GM21619 (cell line): ENCODE results near the gene METTL27.
"Not testable (repeated sequence)": the region's sequence is repeated elsewhere in the genome, so short reads cannot be mapped to it uniquely, and the experiment has no call there.

Experiments used
- ATAC-seq: cut with Tn5 transposase; IDR thresholded peaks from one replicate; pipeline ENCODE4 v1.9.1; 2021; ENCODE audit not compliant: unreplicated experiment

METTL27 gene

DNA sequence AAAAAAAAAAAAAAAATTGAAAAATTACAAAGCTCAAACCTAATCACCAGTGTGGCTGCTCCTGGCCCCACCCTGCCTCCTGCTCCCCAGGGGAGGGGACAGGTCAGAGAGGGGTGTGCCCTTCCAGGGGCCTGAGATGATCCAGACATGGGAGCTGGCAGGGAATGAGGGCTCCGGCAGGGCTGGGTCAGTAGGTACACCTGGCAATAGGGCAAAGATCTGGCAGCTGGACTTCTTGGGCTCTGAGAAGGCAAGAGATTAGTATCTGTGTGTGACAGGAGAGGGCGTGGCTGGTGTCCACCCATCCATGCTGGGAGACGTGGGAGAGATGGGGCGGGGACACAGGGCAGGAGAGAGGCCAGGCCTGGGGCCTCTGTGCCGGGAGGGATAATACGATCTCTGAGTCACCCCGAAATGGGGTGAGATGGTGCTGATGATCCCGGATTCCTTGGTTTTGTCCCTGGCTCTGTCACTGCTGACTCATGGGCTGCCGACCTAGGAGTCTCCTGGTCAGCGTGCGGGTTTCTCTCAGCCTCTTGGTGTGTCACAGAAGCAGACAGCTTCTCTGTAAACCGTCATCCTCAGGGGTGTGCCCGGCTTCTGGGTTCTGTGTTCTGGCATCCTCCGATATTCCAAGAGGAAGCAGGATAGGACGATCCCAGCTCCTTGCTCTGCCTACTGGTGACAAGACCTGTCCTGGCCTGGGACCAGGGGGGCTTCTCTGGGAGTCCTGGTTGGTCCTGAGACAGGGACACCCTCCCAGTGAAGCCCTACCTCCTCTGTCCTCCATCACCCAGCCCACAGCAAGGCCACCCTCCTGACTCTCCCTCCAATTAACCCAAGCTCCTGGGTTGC, 19.8 kb downstream of the METTL27 start:
- ATAC-seq, result no peak

- ATAC-seq, result not testable (repeated sequence)
Measured at GRCh38 chr7:73821597-73822285, 20.6 kb downstream of the METTL27 start.

DNA sequence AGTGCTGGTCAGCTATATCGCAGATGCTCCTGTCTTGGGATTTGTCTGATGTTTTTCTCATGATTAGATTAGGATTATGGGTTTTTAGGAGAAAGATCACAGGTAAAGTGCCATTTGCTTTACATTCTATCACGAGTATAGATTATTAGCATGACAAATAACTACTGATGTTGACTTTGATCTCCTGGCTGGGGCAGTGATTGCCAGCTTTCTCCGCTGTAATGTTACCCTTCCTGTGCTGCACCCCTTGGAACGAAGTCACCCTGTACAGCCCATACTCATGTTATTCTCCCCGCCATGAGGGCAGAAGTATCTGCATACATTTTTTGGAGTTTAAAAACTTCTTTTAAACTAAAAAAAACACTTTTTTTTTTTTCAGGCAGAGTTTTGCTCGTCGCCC, 22.3 kb downstream of the METTL27 start:
- no peak for ATAC-seq

DNA sequence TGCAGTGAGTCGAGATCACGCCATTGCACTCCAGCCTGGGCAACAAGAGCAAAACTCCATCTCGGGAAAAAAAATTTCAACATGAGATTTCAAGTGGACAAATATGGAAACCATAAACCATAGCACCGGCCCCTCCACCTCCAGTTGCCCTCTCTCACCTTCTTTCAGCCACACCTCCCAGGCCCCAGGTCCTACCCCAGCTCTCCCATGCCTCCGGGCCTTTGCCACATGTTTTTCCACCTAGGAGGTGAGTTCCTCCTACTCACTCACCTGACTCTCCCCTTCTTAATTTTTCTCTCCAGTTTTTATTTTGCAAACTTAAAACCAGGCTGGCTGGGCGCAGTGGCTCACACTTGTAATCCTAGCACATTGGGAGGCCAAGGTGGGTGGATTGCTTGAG, 25.2 kb downstream of the METTL27 start:
- ATAC-seq, result no peak

DNA sequence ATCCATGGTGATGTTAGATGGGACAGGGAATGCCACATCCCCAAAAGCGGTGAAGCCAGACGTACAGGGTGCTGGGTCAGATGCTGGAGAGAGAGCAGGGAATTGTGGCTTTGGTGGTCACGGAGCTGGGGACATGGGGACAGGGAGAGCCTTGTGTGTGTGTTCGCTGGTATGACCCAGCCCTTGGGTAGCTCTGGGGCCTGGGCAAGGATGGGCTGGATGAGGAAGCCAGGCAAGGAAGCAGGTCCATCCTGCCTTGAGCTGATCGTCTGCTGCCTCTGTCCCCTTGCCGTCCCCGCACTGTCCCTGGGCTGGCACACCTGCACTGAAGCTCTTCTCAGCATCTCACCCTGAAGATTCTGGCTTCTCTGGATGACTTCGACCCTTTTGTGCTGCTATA, 26.9 kb downstream of the METTL27 start:
- no peak for ATAC-seq

- no peak for ATAC-seq
Measured at GRCh38 chr7:73812996-73813395, 29.3 kb downstream of the METTL27 start.

DNA sequence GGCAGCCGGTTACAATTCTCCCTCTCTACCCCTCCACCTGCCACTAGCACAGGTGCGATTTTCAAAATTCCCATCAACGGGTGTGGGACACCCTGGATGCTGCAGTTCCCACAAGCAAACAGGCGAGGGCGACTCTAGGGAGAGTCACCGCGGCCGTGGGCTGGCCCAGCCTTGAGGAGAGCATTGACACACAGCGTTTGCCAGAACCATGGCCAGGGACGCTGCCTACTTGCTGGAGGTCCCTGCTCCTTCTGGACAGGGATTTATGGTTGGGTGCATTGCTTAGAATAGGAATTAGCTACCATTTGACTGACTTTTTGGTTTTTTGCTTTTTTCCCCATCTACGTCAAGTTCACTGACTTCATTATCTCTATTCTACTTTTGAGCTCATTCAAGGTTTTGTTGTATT, 30.6 kb downstream of the METTL27 start:
- ATAC-seq, result no peak

GRCh38 chr7:73810998-73811360, 31.3 kb downstream of the METTL27 start:
- ATAC-seq, result no peak

- ATAC-seq, result no peak
Measured at GRCh38 chr7:73809467-73809951, 32.8 kb downstream of the METTL27 start.

DNA sequence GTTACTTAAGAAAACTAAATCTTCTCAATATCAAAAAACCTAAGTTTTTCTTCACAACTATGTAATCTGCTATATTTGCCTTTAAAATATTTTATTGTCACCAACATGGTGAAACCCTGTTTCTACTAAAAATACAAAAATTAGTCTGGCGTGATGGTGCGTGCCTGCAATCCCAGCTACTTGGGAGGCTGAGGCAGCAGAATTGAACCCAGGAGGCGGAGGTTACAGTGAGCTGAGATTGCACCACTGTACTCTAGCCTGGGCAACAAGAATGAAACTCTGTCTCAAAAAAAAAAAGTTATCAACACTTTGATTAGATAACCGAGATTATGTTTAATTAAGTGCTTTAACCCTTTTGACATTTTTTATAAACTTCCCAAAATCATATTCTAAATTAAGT, 39.9 kb downstream of the METTL27 start:
- no peak for ATAC-seq

DNA sequence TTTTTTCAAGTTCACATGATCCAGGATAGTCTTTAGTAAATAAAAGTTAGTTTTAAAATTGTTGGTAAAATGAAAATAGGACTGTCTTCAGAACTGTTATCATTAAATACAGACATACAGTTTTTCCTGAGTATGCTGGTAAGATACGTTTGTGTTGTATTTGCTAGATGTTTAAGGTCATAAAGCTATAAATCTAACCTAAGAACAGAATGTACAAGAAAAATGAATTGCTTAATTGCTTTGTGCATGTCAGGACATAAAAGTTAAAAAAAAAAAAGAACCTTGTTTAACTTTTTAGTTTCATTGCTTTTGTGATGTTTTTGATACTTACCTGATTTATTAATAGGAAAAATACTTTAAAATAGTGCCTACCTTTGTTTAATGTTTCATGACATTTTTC, 40.7 kb downstream of the METTL27 start:
- no peak for ATAC-seq

- no peak for ATAC-seq
Measured at GRCh38 chr7:73799282-73800141, 42.8 kb downstream of the METTL27 start.

- ATAC-seq, result not testable (repeated sequence)
Measured at GRCh38 chr7:73797176-73797575, 45.1 kb downstream of the METTL27 start.

DNA sequence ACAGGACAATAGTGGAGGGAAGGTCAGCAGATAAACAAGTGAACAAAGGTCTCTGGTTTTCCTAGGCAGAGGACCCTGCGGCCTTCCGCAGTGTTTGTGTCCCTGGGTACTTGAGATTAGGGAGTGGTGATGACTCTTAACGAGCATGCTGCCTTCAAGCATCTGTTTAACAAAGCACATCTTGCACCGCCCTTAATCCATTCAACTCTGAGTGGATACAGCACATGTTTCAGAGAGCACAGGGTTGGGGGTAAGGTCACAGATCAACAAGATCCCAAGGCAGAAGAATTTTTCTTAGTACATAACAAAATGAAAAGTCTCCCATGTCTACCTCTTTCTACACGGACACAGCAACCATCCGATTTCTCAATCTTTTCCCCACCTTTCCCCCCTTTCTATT, 45.7 kb downstream of the METTL27 start:
- not testable (repeated sequence) for ATAC-seq

GRCh38 chr7:73795188-73795587, 47.1 kb downstream of the METTL27 start:
- ATAC-seq, result not testable (repeated sequence)

GRCh38 chr7:73791170-73791690, 51.1 kb downstream of the METTL27 start:
- ATAC-seq, result not testable (repeated sequence)

DNA sequence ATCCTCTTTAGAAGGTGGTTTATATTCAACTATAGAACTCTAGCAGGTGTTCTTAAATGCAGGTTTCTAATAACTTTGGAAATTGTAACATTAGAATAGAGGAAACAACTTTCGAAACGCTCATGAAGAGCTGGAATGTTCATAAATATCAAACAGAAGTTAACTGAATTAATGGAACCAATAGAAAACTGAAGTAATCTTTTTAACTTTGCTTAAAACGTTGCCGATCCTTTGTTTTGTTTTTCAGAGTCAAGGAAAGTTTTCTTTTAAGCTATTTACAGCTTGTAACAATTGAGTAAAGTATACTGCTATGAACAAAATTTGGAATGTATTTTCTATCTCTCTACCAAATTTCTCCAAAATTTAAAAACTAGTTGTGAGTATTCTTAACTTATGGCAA, 53.3 kb downstream of the METTL27 start:
- ATAC-seq, result no peak

- ATAC-seq, result not testable (repeated sequence)
Measured at GRCh38 chr7:73787786-73788048, 54.6 kb downstream of the METTL27 start.

GRCh38 chr7:73786588-73786987, 55.7 kb downstream of the METTL27 start:
- no peak for ATAC-seq
